PC-9 (cell line): ENCODE data around the gene ZNF688. TPM values are rescaled to one million over a fixed set of nuclear protein-coding genes. Genes with fewer than 3 reads are reported as not detected.

Source experiments
- Bru-seq: library from RNA; stranded (reverse); fragments of 400-500 nt; gene quantifications from one replicate; lab custom pipeline; 2021; lab: Mats Ljungman, UMichigan
- BruChase-seq, 2 experiments: library from RNA; stranded (reverse); fragments of 400-500 nt; gene quantifications; one replicate each; lab custom pipeline; 2021; lab: Mats Ljungman, UMichigan
- BruUV-seq: library from RNA; stranded (reverse); fragments of 400-500 nt; replicated peaks from 2 replicates; lab custom pipeline; 2021; lab: Mats Ljungman, UMichigan
- CTCF ChIA-PET: fragments of 300-600 bp; sonication (Branson Sonifier 250); formaldehyde crosslinking; loops from one replicate; lab custom pipeline; 2022; ENCODE audit warnings: antibody characterized with exemption; lab: Charles Lee
- POLR2A ChIA-PET: fragments of 300-600 bp; sonication (Branson Sonifier 250); formaldehyde crosslinking; loops from one replicate; lab custom pipeline; 2022; ENCODE audit warnings: antibody characterized with exemption; ENCODE audit not compliant: unreplicated experiment; lab: Charles Lee
- DNase-seq, 2 experiments: peaks; one replicate each; pipeline versions ENCODE4 v3.0.0 to v3.0.0-alpha.2; 2015 to 2022; ENCODE audit warnings: mixed read lengths in 1 of 2
- H2AFZ ChIP-seq: fragments of 200-600 bp; sonication (generic); 2 replicates; pipeline ENCODE4 v1.8.1; 2017; ENCODE audit warnings: antibody characterized with exemption
- H3F3A ChIP-seq: fragments of 200-600 bp; sonication (generic); 2 replicates; pipeline ENCODE4 v1.8.1; 2017; ENCODE audit warnings: antibody characterized with exemption, mild to moderate bottlenecking, low read depth; ENCODE audit not compliant: insufficient read depth
- H3K27ac ChIP-seq: fragments of 200-600 bp; sonication (generic); 2 replicates; pipeline ENCODE4 v1.6.1; 2016; ENCODE audit warnings: mixed run types
- H3K27me3 ChIP-seq: fragments of 200-600 bp; sonication (generic); 2 replicates; pipeline ENCODE4 v1.6.1; 2016; ENCODE audit warnings: low read depth, mixed run types; ENCODE audit not compliant: insufficient read depth
- H3K36me3 ChIP-seq: fragments of 200-600 bp; sonication (generic); 2 replicates; pipeline ENCODE4 v1.6.1; 2016; ENCODE audit warnings: low read depth, mixed run types
- H3K4me1 ChIP-seq: fragments of 200-600 bp; sonication (generic); replicated peaks from 2 replicates; pipeline ENCODE4 v1.6.1; 2016; ENCODE audit warnings: mixed run types; ENCODE audit not compliant: insufficient read depth
- H3K4me2 ChIP-seq: fragments of 200-600 bp; sonication (generic); 2 replicates; pipeline ENCODE4 v1.6.1; 2017; ENCODE audit warnings: mixed run types
- H3K4me3 ChIP-seq: fragments of 200-600 bp; sonication (generic); 2 replicates; pipeline ENCODE4 v1.6.1; 2016; ENCODE audit warnings: mixed run types
- H3K79me2 ChIP-seq: fragments of 200-600 bp; sonication (generic); 2 replicates; pipeline ENCODE4 v1.6.1; 2017; ENCODE audit warnings: low read depth, mixed run types
- H3K9me2 ChIP-seq: fragments of 200-600 bp; sonication (generic); 2 replicates; pipeline ENCODE4 v1.8.1; 2017; ENCODE audit warnings: mild to moderate bottlenecking; ENCODE audit not compliant: insufficient read depth
- H3K9me3 ChIP-seq: fragments of 200-600 bp; sonication (generic); 2 replicates; pipeline ENCODE4 v1.8.1; 2016; ENCODE audit warnings: low read depth; ENCODE audit not compliant: insufficient read depth
- H4K20me1 ChIP-seq: fragments of 200-600 bp; sonication (generic); 2 replicates; pipeline ENCODE4 v1.8.1; 2017; ENCODE audit not compliant: insufficient read depth
- CTCF ChIP-seq: fragments of 200-600 bp; sonication (generic); conservative IDR thresholded peaks from 2 replicates; pipeline ENCODE4 v1.6.1; 2017; ENCODE audit warnings: mixed run types, antibody characterized with exemption, mild to moderate bottlenecking, moderate library complexity
- EZH2 ChIP-seq: fragments of 200-600 bp; sonication (generic); IDR thresholded peaks from 2 replicates; pipeline ENCODE4 v1.8.0; 2017; ENCODE audit warnings: antibody characterized with exemption, low read depth
- intact Hi-C: fragments of 100-400 bp; cut with micrococcal nuclease; formaldehyde crosslinking; loops from one replicate; pipeline ENCODE4 v1.10.0; 2022; ENCODE audit not compliant: unreplicated experiment
- long read RNA-seq: library from polyadenylated mRNA; stranded (forward); transcript quantifications from one replicate; pipeline ENCODE4 v2.0.0, GENCODE V29; 2022
- total RNA-seq: library from RNA; stranded (reverse); gene quantifications from 2 replicates; pipeline ENCODE4 v1.2.3, GENCODE V29; 2021

The ZNF688 gene
- total RNA-seq = 13.1 and 25.7 TPM in 2 replicates
- Bru-seq, nascent RNA = percentile 51 among the genes with signal in this experiment
- BruChase-seq, experiment 1, labeled RNA remaining after a 2-hour chase = percentile 61 among the genes with signal in this experiment
- BruChase-seq, experiment 2, labeled RNA remaining after a 6-hour chase = percentile 76 among the genes with signal in this experiment
- long read RNA-seq, transcript ZNF688-201 (3 exons, 2,506 nt) = major isoform, 16 of 36 reads
- long read RNA-seq, partial matches to known transcripts = 0 of 36 reads
- long read RNA-seq, other reads (novel, unspliced or antisense) = 15 of 36 reads

GRCh38 chr16:30571445-30572322 is at the start of gene ZNF688:
ZNF688 (minus strand) TSS chr16:30571714; CDS start chr16:30571629, 85 bp downstream.
- DNase-seq = peak; percentile 93 to 94
- peaks cover 50% of the 10 kb centered on the region for H3F3A ChIP-seq
- CTCF ChIA-PET = interaction anchor here (0.6 to 1.2 kb wide), 6 partner anchors 13 to 201 kb away, joined by 3 to 5 read pairs (median 4); partner anchors contain the start of gene DCTPP1
- H3K79me2 ChIP-seq = 0 out of 2 replicates have a peak, but pooled peaks cover 4% of the 10 kb centered on the region
- H3K4me1 ChIP-seq = peaks cover 40% of the 10 kb centered on the region
- TF ChIP-seq CTCF (no peak), EZH2 (no peak)
- intact Hi-C loops = loop anchor here (1.0 to 2.0 kb wide), 2 partner anchors 13 to 14 kb away; partner anchors contain the start of genes ZNF764 and ZNF785
- BruUV-seq = no TSS peak
- no peaks in the 10 kb centered on the region for H3K36me3 ChIP-seq
- H3K9me3 ChIP-seq = no peaks in the 10 kb centered on the region
- H3K4me3 ChIP-seq = peak within 1 kb of the TSS; percentile 89
- no peaks in the 10 kb centered on the region for H4K20me1 ChIP-seq
- H3K9me2 ChIP-seq = no peaks in the 10 kb centered on the region
- peak within 1 kb of the TSS; percentile 98 for H3K4me2 ChIP-seq
- H3K27me3 ChIP-seq = no peaks in the 10 kb centered on the region
- peak within 1 kb of the TSS; percentile 61 for H3K27ac ChIP-seq
- peak within 1 kb of the TSS; percentile 81 for H2AFZ ChIP-seq
- POLR2A ChIA-PET = interaction anchor here (0.5 to 1.3 kb wide), 10 partner anchors 11 to 1624 kb away, joined by 3 to 5 read pairs (median 3); partner anchors contain the start of gene ZNF764

- Histone ChIP-seq H3K4me2 (no peak overlapping the region), H4K20me1 (no peaks in the 10 kb centered on the region), H3K9me2 (no peaks in the 10 kb centered on the region), H3K9me3 (no peaks in the 10 kb centered on the region), H3F3A (no peaks in the 10 kb centered on the region), H3K4me3 (no peak overlapping the region), H3K4me1 (no peaks in the 10 kb centered on the region), H3K27ac (no peak overlapping the region), H2AFZ (no peak overlapping the region), H3K79me2 (no peaks in the 10 kb centered on the region), H3K36me3 (no peaks in the 10 kb centered on the region), H3K27me3 (no peaks in the 10 kb centered on the region)
- ChIA-PET CTCF (interaction anchor here (0.6 kb wide), 1 partner anchor 589 kb away, joined by 5 read pairs; the partner anchor contains the start of gene TLCD3B), POLR2A (interaction anchor here (0.6 kb wide), 1 partner anchor 10 kb away, joined by 3 read pairs; the partner anchor contains the start of gene ZNF689)
- BruUV-seq = no TSS peak
- intact Hi-C loops = no loop called here
- TF ChIP-seq CTCF (no peak), EZH2 (no peak)
- no peak for DNase-seq
Observed at GRCh38 chr16:30620169-30620568, 48.7 kb upstream of the ZNF688 start.

GRCh38 chr16:30619638-30620037 is 48.1 kb upstream of the ZNF688 start:
- Histone ChIP-seq H2AFZ (no peak overlapping the region), H3K27ac (no peak overlapping the region), H3K36me3 (no peaks in the 10 kb centered on the region), H3K4me1 (no peaks in the 10 kb centered on the region), H3K4me3 (no peak overlapping the region), H3K27me3 (no peaks in the 10 kb centered on the region), H3K4me2 (no peak overlapping the region), H4K20me1 (no peaks in the 10 kb centered on the region), H3F3A (no peaks in the 10 kb centered on the region), H3K79me2 (no peaks in the 10 kb centered on the region), H3K9me2 (no peaks in the 10 kb centered on the region), H3K9me3 (no peaks in the 10 kb centered on the region)
- no TSS peak for BruUV-seq
- intact Hi-C loops = no loop called here
- TF ChIP-seq EZH2 (no peak), CTCF (no peak)
- POLR2A ChIA-PET = interaction anchor here (0.6 kb wide), 1 partner anchor 11 kb away, joined by 7 read pairs; no protein-coding TSS in a partner anchor
- CTCF ChIA-PET = no interaction called here
- no peak for DNase-seq
